ENCODE results near the gene POU2AF3.

GRCh38 chr11:111303461-111303860, 5.1 kb downstream of the POU2AF3 start:
- no peak for TF ChIP-seq CTCF (conservative IDR thresholded peaks at IDR 0.05)
- TF ChIP-seq ZFX (IDR thresholded peaks at IDR 0.05): no peak
